ENCODE results near the gene BRF1.

- TF ChIP-seq CTCF (conservative IDR thresholded peaks at IDR 0.05) (no peak), ZFX (IDR thresholded peaks at IDR 0.05) (no peak)
These were observed 3.1 kb upstream of the BRF1 start for GRCh38 chr14:105303949-105304348.
